K562 (cell line): ENCODE data around the gene PNPO. TPM values are rescaled to one million over a fixed set of nuclear protein-coding genes. Genes with fewer than 3 reads are reported as not detected.

Experiments
- CC2D1A ChIP-seq: fragments of 450-650 bp; IDR thresholded peaks from 2 replicates; pipeline ENCODE4 v1.6.1; 2017; ENCODE audit warnings: mild to moderate bottlenecking
- EGR1 ChIP-seq: fragments of 450-650 bp; conservative IDR thresholded peaks from 2 replicates; pipeline ENCODE4 v1.6.1; 2017; ENCODE audit warnings: mild to moderate bottlenecking
- FOXK2 ChIP-seq, 2 experiments: fragments of 450-650 bp; IDR thresholded peaks in 1 of 2; conservative IDR thresholded peaks in 1 of 2; 2 replicates each; pipeline ENCODE4 v1.6.1; 2016; ENCODE audit warnings: low read depth in 2 of 2, mild to moderate bottlenecking in 1 of 2
- GABPB2 ChIP-seq: fragments of 250-450 bp; sonication (Bioruptor Pico); conservative IDR thresholded peaks from 2 replicates; pipeline ENCODE4 v1.5.1; 2021; ENCODE audit warnings: mild to moderate bottlenecking
- IRF1 ChIP-seq: sonication (generic); formaldehyde crosslinking; IDR thresholded peaks from 2 replicates; pipeline ENCODE4 v1.8.0; 2022; ENCODE audit warnings: missing genetic modification reagents, mild to moderate bottlenecking, borderline replicate concordance
- L3MBTL2 ChIP-seq: fragments of 450-650 bp; IDR thresholded peaks from 2 replicates; pipeline ENCODE4 v1.6.1; 2016; ENCODE audit warnings: mild to moderate bottlenecking, moderate library complexity
- MLX ChIP-seq, 2 experiments: fragments of 450-650 bp in 1 of 2; sonication (generic) in 1 of 2; formaldehyde crosslinking; conservative IDR thresholded peaks; 2 replicates each; pipeline versions ENCODE4 v1.4.0 to v1.8.1; 2020 to 2022; ENCODE audit warnings: mild to moderate bottlenecking in 1 of 2, missing genetic modification reagents in 1 of 2
- NBN ChIP-seq: fragments of 450-650 bp; IDR thresholded peaks from 2 replicates; pipeline ENCODE4 v1.6.1; 2016; ENCODE audit warnings: low read depth, mild to moderate bottlenecking
- NCOA1 ChIP-seq: fragments of 450-650 bp; IDR thresholded peaks from 2 replicates; pipeline ENCODE4 v1.6.1; 2016; ENCODE audit warnings: low read depth
- NCOA6 ChIP-seq: fragments of 450-650 bp; IDR thresholded peaks from 2 replicates; pipeline ENCODE4 v1.6.1; 2017; ENCODE audit warnings: mild to moderate bottlenecking
- NCOR1 ChIP-seq: fragments of 450-650 bp; IDR thresholded peaks from 2 replicates; pipeline ENCODE4 v1.6.1; 2016; ENCODE audit warnings: mild to moderate bottlenecking, moderate library complexity
- NR1H2 ChIP-seq: sonication (generic); formaldehyde crosslinking; IDR thresholded peaks from 2 replicates; pipeline ENCODE4 v1.4.0; 2020; ENCODE audit warnings: mild to moderate bottlenecking, missing genetic modification reagents
- PTTG1 ChIP-seq: fragments of 450-650 bp; IDR thresholded peaks from 2 replicates; pipeline ENCODE4 v1.6.1; 2016; ENCODE audit warnings: low read depth, mild to moderate bottlenecking, missing genetic modification characterization, missing compliant biosample characterization
- RBBP5 ChIP-seq: fragments of 200-600 bp; sonication (generic); IDR thresholded peaks from 2 replicates; pipeline ENCODE4 v1.6.1; 2012; ENCODE audit warnings: borderline replicate concordance, mild to moderate bottlenecking, low read length, control low read depth, inconsistent platforms; ENCODE audit not compliant: insufficient read depth, poor library complexity, severe bottlenecking
- RFX7 ChIP-seq: fragments of 250-450 bp; sonication (Bioruptor Pico); IDR thresholded peaks from 2 replicates; pipeline ENCODE4 v1.5.1; 2021; ENCODE audit warnings: mild to moderate bottlenecking
- SRSF3 ChIP-seq: fragments of 200-400 bp; formaldehyde crosslinking; IDR thresholded peaks from 2 replicates; pipeline ENCODE4 v1.6.1; 2016; ENCODE audit warnings: mild to moderate bottlenecking, low read length, moderate library complexity; ENCODE audit not compliant: insufficient read depth
- TAF15 ChIP-seq: fragments of 200-400 bp; formaldehyde crosslinking; IDR thresholded peaks from 2 replicates; pipeline ENCODE4 v1.6.1; 2017; ENCODE audit warnings: mild to moderate bottlenecking, low read depth, low read length, moderate library complexity
- TEAD2 ChIP-seq: fragments of 450-650 bp; IDR thresholded peaks from 2 replicates; pipeline ENCODE4 v1.6.1; 2016; ENCODE audit warnings: missing genetic modification characterization, control low read depth, missing compliant biosample characterization
- U2AF2 ChIP-seq: fragments of 200-400 bp; formaldehyde crosslinking; optimal IDR thresholded peaks from 2 replicates; pipeline ENCODE3; 2017; ENCODE audit warnings: low read depth, mild to moderate bottlenecking, low read length
- ZNF217 ChIP-seq: sonication (generic); formaldehyde crosslinking; IDR thresholded peaks from 2 replicates; pipeline ENCODE4 v1.8.0; 2022; ENCODE audit warnings: mild to moderate bottlenecking, missing genetic modification reagents
- ZNF699 ChIP-seq: fragments of 250-450 bp; sonication (Bioruptor Pico); IDR thresholded peaks from 2 replicates; pipeline ENCODE4 v1.8.0; 2021; ENCODE audit warnings: mild to moderate bottlenecking, moderate library complexity; ENCODE audit not compliant: insufficient replicate concordance
- polyA plus RNA-seq, 8 experiments: library from polyadenylated mRNA; depleted of rRNA in 4 of 8; stranded (reverse) in 5 of 8; unstranded in 3 of 8; fragments of >200 nt; fragmentation: Nextera tagmentation in 2 of 8; fragmentation: Illumina TruSeq in 1 of 8; extraction: Ambion mirVana in 2 of 8; extraction: Trizol in 1 of 8; gene quantifications; 2 replicates each; pipeline versions ENCODE4 v1.2.1 to v1.2.3, GENCODE V29; 2011 to 2014; ENCODE audit warnings: inconsistent platforms in 1 of 8, missing spikeins in 1 of 8
- total RNA-seq, 7 experiments: library from RNA; depleted of rRNA in 6 of 7; stranded (reverse); fragments of >200 nt in 6 of 7; fragmentation: Illumina TruSeq in 2 of 7; extraction: Trizol in 2 of 7; gene quantifications; 2 replicates each; pipeline versions ENCODE4 v1.2.1 to v1.2.3, GENCODE V29; 2011 to 2021; ENCODE audit warnings: low replicate concordance in 1 of 7
- TF ChIP-seq, protein P1 (sequence below): sonication (generic); formaldehyde crosslinking; IDR thresholded peaks from 2 replicates; pipeline ENCODE4 v1.8.0; 2022; ENCODE audit warnings: mild to moderate bottlenecking, missing genetic modification reagents
- TF ChIP-seq, protein P2 (sequence below): sonication (generic); formaldehyde crosslinking; IDR thresholded peaks from 2 replicates; pipeline ENCODE4 v1.8.1; 2023; ENCODE audit warnings: mild to moderate bottlenecking, missing genetic modification reagents
- TF ChIP-seq, protein P3 (sequence below): fragments of 450-650 bp; IDR thresholded peaks from 2 replicates; pipeline ENCODE4 v1.6.1; 2017; ENCODE audit warnings: mild to moderate bottlenecking, moderate library complexity

Gene PNPO
- total and polyA plus RNA-seq, 9 of the 15 experiments (the other 6 are each of a cell fraction or from before 2014, with no cell fraction given) = 16.6 to 39.0 (median 27.4) TPM

DNA sequence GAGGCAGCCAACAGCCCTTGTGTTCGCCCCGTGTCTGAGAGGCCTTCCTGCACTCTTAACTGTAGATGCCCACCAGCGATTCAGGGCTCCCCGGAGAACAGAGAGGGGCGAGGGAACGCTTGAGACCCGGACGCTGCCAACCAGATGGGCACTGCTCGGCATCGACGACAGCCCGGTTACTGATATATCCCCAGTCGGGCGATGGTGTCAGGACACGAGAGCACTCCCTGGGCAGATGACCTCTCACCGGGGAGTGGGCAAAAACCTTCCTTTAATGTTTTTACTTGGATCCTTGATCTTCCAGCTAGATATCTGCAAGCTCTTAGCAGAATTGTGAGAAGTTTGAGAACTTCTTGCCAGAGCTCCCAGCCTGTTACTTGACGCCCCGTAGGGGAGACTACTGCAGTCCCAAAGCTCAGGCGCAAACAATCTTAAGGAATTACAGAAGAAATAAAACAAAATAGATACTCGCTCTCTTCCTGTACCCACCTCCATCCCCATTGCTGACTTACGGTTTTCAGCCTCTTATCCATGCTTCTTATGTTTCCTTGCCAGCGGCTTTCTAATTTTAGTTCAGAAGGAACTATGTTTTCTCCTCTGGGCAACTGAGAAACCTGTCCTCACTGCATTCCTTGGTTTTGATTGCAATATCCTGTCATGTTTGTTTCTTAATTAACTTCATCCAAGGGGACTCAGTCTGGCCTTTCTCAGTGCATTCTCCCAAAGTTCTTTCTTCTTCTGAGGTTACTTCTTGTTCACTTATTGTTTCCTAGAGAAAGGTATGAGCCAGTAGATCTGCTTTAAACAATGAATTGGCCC, 44.5 kb upstream of the PNPO start (continued):
- TF ChIP-seq, protein P1, sequence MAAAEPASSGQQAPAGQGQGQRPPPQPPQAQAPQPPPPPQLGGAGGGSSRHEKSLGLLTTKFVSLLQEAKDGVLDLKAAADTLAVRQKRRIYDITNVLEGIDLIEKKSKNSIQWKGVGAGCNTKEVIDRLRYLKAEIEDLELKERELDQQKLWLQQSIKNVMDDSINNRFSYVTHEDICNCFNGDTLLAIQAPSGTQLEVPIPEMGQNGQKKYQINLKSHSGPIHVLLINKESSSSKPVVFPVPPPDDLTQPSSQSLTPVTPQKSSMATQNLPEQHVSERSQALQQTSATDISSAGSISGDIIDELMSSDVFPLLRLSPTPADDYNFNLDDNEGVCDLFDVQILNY (CRISPR knock-in tag) = no peak
- TF ChIP-seq NBN (no peak), IRF1 (CRISPR knock-in tag) (no peak), NR1H2 (CRISPR knock-in tag) (no peak), GABPB2 (CRISPR knock-in tag) (no peak), CC2D1A (no peak), MLX (CRISPR knock-in tag; conservative IDR thresholded peaks at IDR 0.05) (no peak), TAF15 (no peak), FOXK2 (conservative IDR thresholded peaks at IDR 0.05 in 1 of 2, IDR thresholded peaks at IDR 0.05 in 1 of 2; ENCODE audit: low read depth in 2 of 2) (no peak), RBBP5 (no peak), NCOA1 (no peak), L3MBTL2 (no peak), ZNF217 (CRISPR knock-in tag) (no peak), RFX7 (CRISPR knock-in tag) (no peak), NCOA6 (no peak), U2AF2 (no peak), EGR1 (no peak), NCOR1 (no peak), TEAD2 (tag) (no peak), PTTG1 (no peak), SRSF3 (no peak), ZNF699 (CRISPR knock-in tag) (no peak)
- TF ChIP-seq, protein P2, sequence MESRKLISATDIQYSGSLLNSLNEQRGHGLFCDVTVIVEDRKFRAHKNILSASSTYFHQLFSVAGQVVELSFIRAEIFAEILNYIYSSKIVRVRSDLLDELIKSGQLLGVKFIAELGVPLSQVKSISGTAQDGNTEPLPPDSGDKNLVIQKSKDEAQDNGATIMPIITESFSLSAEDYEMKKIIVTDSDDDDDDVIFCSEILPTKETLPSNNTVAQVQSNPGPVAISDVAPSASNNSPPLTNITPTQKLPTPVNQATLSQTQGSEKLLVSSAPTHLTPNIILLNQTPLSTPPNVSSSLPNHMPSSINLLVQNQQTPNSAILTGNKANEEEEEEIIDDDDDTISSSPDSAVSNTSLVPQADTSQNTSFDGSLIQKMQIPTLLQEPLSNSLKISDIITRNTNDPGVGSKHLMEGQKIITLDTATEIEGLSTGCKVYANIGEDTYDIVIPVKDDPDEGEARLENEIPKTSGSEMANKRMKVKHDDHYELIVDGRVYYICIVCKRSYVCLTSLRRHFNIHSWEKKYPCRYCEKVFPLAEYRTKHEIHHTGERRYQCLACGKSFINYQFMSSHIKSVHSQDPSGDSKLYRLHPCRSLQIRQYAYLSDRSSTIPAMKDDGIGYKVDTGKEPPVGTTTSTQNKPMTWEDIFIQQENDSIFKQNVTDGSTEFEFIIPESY = no peak
- TF ChIP-seq, protein P3, sequence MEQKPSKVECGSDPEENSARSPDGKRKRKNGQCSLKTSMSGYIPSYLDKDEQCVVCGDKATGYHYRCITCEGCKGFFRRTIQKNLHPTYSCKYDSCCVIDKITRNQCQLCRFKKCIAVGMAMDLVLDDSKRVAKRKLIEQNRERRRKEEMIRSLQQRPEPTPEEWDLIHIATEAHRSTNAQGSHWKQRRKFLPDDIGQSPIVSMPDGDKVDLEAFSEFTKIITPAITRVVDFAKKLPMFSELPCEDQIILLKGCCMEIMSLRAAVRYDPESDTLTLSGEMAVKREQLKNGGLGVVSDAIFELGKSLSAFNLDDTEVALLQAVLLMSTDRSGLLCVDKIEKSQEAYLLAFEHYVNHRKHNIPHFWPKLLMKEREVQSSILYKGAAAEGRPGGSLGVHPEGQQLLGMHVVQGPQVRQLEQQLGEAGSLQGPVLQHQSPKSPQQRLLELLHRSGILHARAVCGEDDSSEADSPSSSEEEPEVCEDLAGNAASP = no peak
